ENCODE measurements around the gene WBP11. TPM values are rescaled to one million over a fixed set of nuclear protein-coding genes. Genes with fewer than 3 reads are reported as not detected.
"Not testable (repeated sequence)": the region's sequence is repeated elsewhere in the genome, so short reads cannot be mapped to it uniquely, and the experiment has no call there.

WBP11 gene
- total RNA-seq, 6 donors from 2014 or later: 18.2 to 45.0 (median 25.3) TPM

DNA sequence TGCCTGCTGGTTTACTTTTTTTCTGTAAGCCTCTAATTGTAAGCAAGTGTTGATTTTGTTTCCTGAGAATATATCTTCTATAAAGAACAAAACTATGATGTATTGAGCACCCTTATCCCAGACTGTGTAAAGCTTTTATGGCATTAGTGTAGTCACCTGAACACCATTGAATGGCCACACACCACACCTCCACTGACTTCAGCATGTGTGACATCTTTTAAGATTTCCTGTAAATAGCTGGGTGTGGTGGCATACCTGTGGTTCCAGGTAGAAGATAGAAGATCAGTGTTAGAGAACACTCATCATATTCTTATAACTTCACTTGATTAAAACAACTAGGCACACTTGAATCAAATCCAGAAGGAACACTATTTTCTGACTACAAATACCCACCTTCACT, 51.3 kb downstream of the WBP11 start:
- Histone ChIP-seq H3K4me3 (no peak overlapping the region), H3K4me1 (no peaks in the 10 kb centered on the region), H3K27ac (no peak overlapping the region), H3K27me3 (no peaks in the 10 kb centered on the region), H3K9me3 (no peaks in the 10 kb centered on the region), H3K36me3 (no peaks in the 10 kb centered on the region)
- DNase-seq (no peak), ATAC-seq (ENCODE audit: low FRiP score in 2 of 2) (no peak)
- TF ChIP-seq POLR2AphosphoS5 (IDR thresholded peaks at IDR 0.05) (no peak), EP300 (IDR thresholded peaks at IDR 0.05) (no peak)
- TF ChIP-seq, protein P1, sequence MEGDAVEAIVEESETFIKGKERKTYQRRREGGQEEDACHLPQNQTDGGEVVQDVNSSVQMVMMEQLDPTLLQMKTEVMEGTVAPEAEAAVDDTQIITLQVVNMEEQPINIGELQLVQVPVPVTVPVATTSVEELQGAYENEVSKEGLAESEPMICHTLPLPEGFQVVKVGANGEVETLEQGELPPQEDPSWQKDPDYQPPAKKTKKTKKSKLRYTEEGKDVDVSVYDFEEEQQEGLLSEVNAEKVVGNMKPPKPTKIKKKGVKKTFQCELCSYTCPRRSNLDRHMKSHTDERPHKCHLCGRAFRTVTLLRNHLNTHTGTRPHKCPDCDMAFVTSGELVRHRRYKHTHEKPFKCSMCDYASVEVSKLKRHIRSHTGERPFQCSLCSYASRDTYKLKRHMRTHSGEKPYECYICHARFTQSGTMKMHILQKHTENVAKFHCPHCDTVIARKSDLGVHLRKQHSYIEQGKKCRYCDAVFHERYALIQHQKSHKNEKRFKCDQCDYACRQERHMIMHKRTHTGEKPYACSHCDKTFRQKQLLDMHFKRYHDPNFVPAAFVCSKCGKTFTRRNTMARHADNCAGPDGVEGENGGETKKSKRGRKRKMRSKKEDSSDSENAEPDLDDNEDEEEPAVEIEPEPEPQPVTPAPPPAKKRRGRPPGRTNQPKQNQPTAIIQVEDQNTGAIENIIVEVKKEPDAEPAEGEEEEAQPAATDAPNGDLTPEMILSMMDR (IDR thresholded peaks at IDR 0.05): no peak

DNA sequence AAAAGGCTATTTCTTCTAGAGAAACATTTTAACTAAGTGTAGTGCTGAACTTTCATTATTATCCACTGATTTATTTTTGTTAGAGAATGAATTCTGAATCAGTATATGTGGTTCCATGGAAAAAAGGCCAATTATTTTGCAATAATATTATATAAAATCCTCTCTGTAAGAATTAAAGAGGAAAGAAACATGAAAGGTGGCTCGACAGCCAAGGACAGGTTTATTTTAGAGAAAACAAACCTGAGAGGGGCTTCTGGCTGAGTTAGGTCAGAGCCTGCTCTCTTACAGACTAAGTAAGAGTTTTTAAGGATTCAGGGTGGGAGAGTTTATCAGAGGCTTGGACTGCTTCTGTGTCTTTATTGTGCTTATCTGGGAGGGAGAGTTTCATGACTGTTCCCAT, 60.2 kb downstream of the WBP11 start:
- H3K27me3 ChIP-seq: no peaks in the 10 kb centered on the region
- H3K36me3 ChIP-seq: no peaks in the 10 kb centered on the region
- no peak overlapping the region for H3K4me3 ChIP-seq
- TF ChIP-seq POLR2A (IDR thresholded peaks at IDR 0.05): no peak
- TF ChIP-seq, protein P1 (IDR thresholded peaks at IDR 0.05): no peak
- TF ChIP-seq EP300 (IDR thresholded peaks at IDR 0.05): no peak
- no peak for TF ChIP-seq POLR2AphosphoS5 (IDR thresholded peaks at IDR 0.05)
- H3K9me3 ChIP-seq: no peaks in the 10 kb centered on the region
- ATAC-seq (ENCODE audit: low FRiP score in 2 of 2) (no peak), DNase-seq (no peak)
- H3K27ac ChIP-seq: no peak overlapping the region
- H3K4me1 ChIP-seq: no peaks in the 10 kb centered on the region
- WGBS, 2 donors: 91 to 93% methylated on average over 1 of the region's 1 CpG

DNA sequence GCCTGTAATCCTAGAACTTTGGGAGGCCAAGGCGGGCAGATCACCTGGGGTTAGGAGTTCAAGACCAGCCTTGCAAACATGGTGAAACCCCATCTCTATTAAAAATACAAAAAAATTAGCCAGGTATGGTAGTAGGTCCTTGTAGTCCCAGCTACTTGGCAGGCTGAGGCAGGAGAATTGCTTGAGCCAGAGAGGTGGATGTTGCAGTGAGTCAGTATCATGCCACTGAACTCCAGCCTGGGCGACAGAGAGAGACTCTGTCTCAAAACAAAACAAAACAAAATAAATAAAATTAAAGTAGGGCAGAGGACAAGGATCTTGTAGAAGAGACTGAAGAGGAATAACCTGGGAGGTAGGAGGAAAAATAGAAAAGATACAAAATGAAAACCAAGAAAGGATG, 61.3 kb downstream of the WBP11 start:
- H3K9me3 ChIP-seq: no peaks in the 10 kb centered on the region
- TF ChIP-seq EP300 (IDR thresholded peaks at IDR 0.05): no peak
- no peak for TF ChIP-seq POLR2A (IDR thresholded peaks at IDR 0.05)
- TF ChIP-seq, protein P1 (IDR thresholded peaks at IDR 0.05): no peak
- no peak for TF ChIP-seq POLR2AphosphoS5 (IDR thresholded peaks at IDR 0.05)
- ATAC-seq (ENCODE audit: low FRiP score in 2 of 2) (no peak), DNase-seq (no peak)
- WGBS, 2 donors: 90 to 98% methylated on average over 2 of the region's 2 CpGs
- H3K27ac ChIP-seq: no peak overlapping the region
- H3K36me3 ChIP-seq: no peaks in the 10 kb centered on the region
- no peaks in the 10 kb centered on the region for H3K4me1 ChIP-seq
- H3K27me3 ChIP-seq: no peaks in the 10 kb centered on the region
- H3K4me3 ChIP-seq: no peak overlapping the region

DNA sequence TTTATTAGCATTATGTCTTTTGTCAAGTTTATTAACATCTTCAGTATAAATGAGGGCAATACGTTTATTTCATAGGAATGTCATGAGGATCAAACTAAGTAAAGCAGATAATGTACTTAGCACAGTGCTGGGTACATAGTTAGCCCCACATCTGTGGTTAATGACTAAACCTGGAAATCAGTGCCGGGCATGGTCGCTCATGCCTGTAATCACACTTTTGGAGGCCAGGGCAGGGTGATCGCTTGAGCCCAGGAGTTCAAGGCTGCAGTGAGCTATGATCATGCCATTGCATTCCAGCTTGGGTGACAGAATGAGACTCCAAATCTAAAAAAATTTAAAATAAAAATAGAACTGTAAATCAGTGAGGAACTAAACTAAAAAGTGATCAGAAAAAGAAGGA, 62.1 kb downstream of the WBP11 start:
- Histone ChIP-seq H3K27me3 (no peaks in the 10 kb centered on the region), H3K4me3 (no peak overlapping the region), H3K27ac (no peak overlapping the region), H3K36me3 (no peaks in the 10 kb centered on the region), H3K9me3 (no peaks in the 10 kb centered on the region), H3K4me1 (no peaks in the 10 kb centered on the region)
- ATAC-seq (ENCODE audit: low FRiP score in 2 of 2) (no peak), DNase-seq (no peak)
- no peak for TF ChIP-seq POLR2AphosphoS5 (IDR thresholded peaks at IDR 0.05)
- 94 to 96% methylated on average over 4 of the region's 4 CpGs for WGBS, 2 donors

DNA sequence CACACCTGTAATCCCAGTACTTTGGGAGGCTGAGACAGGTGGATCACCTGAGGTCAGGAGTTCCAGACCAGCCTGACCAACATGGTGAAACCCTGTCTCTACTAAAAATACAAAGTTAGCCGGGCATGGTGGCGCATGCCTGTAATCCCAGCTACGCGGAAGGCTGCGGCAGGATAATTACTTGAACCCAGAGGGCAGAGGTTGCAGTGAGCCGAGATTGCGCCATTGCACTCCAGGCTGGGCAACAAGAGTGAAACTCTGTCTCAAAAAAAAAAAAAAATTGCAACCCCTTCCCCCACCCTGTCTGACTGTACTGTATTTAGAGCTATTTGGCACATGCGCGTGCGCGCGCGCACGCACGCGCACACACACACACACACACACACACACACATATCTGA, 66.8 kb downstream of the WBP11 start:
- H3K4me1 ChIP-seq; H3K27ac ChIP-seq; H3K4me3 ChIP-seq; H3K9me3 ChIP-seq; H3K36me3 ChIP-seq; H3K27me3 ChIP-seq; ATAC-seq (ENCODE audit: low FRiP score in 2 of 2): not testable (repeated sequence)
- DNase-seq: peak in 1 of 2 donors; percentile 17
- 87 to 94% methylated on average over 16 of the region's 16 CpGs for WGBS, 2 donors

Other genes with a start within 250 kb of the WBP11 start
- 10 to 100 TPM; 17.8 to 69.2 (median 36.5) TPM for gene PLBD1, start 235.6 kb downstream of the WBP11 start, total RNA-seq
- gene GUCY2C, start 106.9 kb downstream of the WBP11 start, total RNA-seq: 1 to 10 TPM in 1 of 6 donors, not detected in 5; 1.0 TPM
- gene C12orf60, start 192 bp upstream of the WBP11 start, total RNA-seq: 1 to 10 TPM in 2 of 6 donors, under 1 TPM in 3, not detected in 1; 0.33 to 3.4 (median 0.94) TPM
- gene SMCO3, start 10.7 kb upstream of the WBP11 start, total RNA-seq: 1 to 10 TPM in 4 of 6 donors, under 1 TPM in 2; 0.33 to 3.1 (median 1.1) TPM
- gene ART4, start 40.0 kb upstream of the WBP11 start, total RNA-seq: 1 to 10 TPM in 4 of 6 donors, under 1 TPM in 2; 0.55 to 5.8 (median 2.1) TPM
- gene MGP, start 82.4 kb upstream of the WBP11 start, total RNA-seq: 100 to 1,000 TPM in 5 of 6 donors, 10 to 100 TPM in 1; 47.1 to 660 (median 286) TPM
- 10 to 100 TPM in 1 of 6 donors, 1 to 10 TPM in 4, not detected in 1; 1.2 to 25.0 (median 9.3) TPM for gene ERP27, start 135.1 kb upstream of the WBP11 start, total RNA-seq
- 100 to 1,000 TPM; 169 to 307 (median 211) TPM for gene ARHGDIB, start 158.1 kb upstream of the WBP11 start, total RNA-seq
- not detected for gene PDE6H, start 169.6 kb upstream of the WBP11 start, total RNA-seq